H1 (cell line): ENCODE data around the gene COA1. TPM values are rescaled to one million over a fixed set of nuclear protein-coding genes. Genes with fewer than 3 reads are reported as not detected.

ENCODE experiments used
- USF2 ChIP-seq: IDR thresholded peaks from 2 replicates; pipeline ENCODE4 v1.6.1; 2011; ENCODE audit warnings: low read length, improper control_type of control experiment
- polyA plus RNA-seq, 7 experiments: library from polyadenylated mRNA; depleted of rRNA in 3 of 7; stranded (reverse) in 5 of 7; unstranded in 2 of 7; fragments of >200 nt in 5 of 7; fragments of 200-250 nt in 2 of 7; gene quantifications; 1 replicate in 5 of 7; 2 replicates in 1 of 7; 4 replicates in 1 of 7; pipeline versions ENCODE4 v1.2.1 to v1.2.3, GENCODE V29; 2011 to 2013; ENCODE audit warnings: missing spikeins in 2 of 7, mixed read lengths in 2 of 7
- total RNA-seq: library from RNA; stranded (reverse); fragmentation: NEBNext Ultra II Directional; extraction: Animal tissue kit (Norgen Biotek cat#: 25700); gene quantifications from 2 replicates; pipeline ENCODE4 v1.2.1, GENCODE V29; 2021

COA1 gene
- total and polyA plus RNA-seq, 2 of the 8 experiments (the other 6 are each of a cell fraction or from before 2014, with no cell fraction given) = 98.6 to 143 TPM

- TF ChIP-seq USF2 = no peak
Measured at GRCh38 chr7:43659549-43659896, 69.8 kb downstream of the COA1 start (continued).
